Activated CD4-positive, alpha-beta T cell treated with anti-CD3 and anti-CD28 coated beads, Interleukin-2, Interleukin-6, amounts not matched to agents 100 ng/mL and 50 ng/mL, durations not matched to agents 16 hours and 8 hours (primary cell): Measurements from ENCODE around the gene IL1RAPL1.

Source experiments
- DNase-seq: peaks from one replicate; pipeline ENCODE4 v3.0.0-alpha.2; 2020

The IL1RAPL1 gene

GRCh38 chrX:29665532-29665931 lies 1078.3 kb downstream of the IL1RAPL1 start:
- DNase-seq, result no peak

DNA sequence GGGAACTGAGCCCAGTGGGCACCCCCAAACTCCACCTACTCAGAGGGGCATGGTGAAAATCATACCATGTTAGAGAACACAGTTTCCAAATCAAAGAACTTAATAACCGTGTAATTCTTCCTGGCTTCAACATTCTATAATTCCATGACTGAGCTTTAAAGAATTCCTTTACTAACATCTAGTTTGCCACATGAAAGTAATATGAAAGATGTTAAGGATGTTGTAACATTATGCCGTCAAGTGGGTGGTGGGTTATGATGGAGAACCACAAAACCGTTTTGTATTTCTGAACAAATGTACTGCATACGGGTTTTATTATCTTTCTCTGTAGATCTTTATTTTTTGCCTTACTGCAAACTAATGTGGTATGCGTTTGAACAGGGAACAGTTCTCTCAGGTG lies 1079.1 kb downstream of the IL1RAPL1 start:
- DNase-seq, result no peak

DNA sequence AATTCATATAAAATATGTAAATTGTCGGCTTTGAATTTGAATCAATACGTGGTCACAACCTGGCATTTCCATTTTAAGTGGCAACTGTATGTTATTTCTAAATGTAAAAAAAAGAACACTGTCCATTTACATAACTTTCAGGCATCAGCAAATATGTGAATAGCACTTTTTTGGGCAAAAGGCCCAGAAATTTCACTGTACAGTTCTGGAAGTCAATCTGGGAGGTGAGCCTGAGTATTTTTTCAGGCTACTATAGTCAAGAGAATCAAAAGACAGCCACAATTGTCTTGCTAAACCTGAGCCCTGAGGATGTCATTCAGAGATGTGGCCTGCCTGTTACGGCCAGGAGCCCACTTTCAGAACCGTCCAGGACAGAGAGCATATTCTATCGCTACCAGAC lies 1084.2 kb downstream of the IL1RAPL1 start:
- no peak for DNase-seq

GRCh38 chrX:29687687-29688086 lies 1100.4 kb downstream of the IL1RAPL1 start:
- no peak for DNase-seq

GRCh38 chrX:29690061-29690460 lies 1102.8 kb downstream of the IL1RAPL1 start:
- no peak for DNase-seq

- no peak for DNase-seq
Measured at GRCh38 chrX:29691044-29691443, 1103.8 kb downstream of the IL1RAPL1 start.

GRCh38 chrX:29693912-29694311 lies 1106.7 kb downstream of the IL1RAPL1 start:
- no peak for DNase-seq

DNA sequence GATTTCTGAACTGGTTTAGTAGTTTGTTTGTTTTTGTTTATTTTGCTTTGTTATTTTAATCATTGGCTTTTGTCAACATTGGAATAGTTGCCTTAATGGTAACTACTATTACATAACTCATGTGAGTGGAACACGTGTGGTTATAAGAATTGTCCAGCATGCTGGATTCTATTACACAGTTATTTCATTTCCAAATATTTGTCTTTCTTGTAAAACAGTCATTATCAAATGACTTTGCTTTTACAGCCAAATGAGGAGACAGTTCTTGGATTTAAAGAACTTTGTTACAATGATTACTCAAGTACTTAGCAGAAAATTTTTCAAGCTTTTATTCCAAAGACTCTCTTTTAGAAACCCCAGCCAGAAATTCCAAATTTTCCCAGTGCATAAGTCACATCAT lies 1112.0 kb downstream of the IL1RAPL1 start:
- DNase-seq, result no peak

DNA sequence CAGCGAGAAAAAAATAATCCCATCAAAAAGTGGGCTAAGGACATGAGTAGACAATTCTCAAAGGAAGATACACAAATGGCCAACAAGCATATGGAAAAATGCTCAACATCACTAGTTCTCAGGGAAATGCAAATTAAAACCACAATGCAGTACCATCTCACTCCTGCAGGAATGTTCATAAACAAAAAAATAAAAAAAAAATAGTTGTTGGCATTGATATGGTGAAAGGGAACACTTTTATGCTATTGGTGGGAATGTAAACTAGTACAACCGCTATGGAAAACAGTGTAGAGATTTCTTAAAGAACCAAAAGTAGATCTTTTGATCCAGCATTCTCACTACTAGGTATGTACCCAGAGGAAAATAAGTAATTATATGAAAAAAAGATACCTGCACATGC lies 1119.8 kb downstream of the IL1RAPL1 start:
- no peak for DNase-seq

- DNase-seq, result no peak
Measured at GRCh38 chrX:29721152-29721551, 1133.9 kb downstream of the IL1RAPL1 start.

DNA sequence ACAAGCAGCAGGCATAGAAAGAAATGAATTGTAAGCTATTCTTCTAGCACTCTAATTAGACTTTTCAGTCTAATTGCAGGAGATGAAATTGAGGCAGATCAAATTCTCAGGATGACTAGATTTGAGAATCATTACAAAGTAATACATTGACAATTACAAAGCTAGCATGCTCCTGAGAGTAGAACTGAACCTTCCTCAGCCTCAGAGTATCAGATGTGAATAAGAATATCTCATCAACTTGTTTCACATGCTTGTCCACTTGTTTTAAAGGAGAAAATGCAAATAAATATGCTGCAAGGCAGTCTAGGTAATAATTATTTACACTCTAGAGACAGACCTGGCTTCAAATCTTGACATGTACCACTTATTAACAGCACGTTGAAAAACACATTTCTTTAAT lies 1137.1 kb downstream of the IL1RAPL1 start:
- no peak for DNase-seq

DNA sequence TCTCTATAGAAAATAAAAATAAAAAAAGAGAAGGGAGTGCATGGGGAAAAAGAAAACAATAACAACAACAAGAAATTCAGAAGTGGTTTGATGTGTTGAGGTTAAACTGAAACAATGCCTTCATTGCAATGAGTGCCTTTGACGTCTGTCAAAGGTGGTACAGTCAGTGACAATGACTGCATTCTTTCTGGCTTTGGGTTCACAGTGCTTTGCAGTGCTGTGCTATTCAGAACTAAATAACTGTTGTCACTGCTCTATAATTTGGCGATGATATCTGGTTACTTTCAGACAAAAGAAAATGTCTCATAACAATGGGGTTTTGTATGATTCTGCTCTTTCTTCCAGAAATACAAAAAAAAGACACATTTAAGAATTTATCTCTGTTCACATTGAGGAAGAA lies 1139.6 kb downstream of the IL1RAPL1 start:
- no peak for DNase-seq

GRCh38 chrX:29728639-29729038 lies 1141.4 kb downstream of the IL1RAPL1 start:
- DNase-seq, result no peak

DNA sequence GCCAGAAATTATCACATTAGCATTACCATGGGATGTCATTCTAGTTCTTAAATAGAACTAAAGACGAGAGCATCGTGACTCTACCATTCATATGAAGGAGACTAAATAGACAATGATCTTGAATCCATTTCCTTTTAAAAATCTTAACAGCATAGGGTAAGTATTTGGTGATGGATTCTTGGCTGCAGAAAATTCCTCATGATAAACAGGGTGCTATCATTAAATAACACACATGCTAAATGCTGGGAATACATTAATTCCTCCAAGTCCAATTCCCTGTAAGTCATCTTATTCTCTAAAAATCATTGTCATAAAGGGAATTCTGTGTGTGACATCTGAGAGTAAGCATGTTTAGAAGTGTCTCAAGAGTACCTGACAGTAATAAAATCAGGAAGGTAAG lies 1157.7 kb downstream of the IL1RAPL1 start:
- DNase-seq, result no peak

DNA sequence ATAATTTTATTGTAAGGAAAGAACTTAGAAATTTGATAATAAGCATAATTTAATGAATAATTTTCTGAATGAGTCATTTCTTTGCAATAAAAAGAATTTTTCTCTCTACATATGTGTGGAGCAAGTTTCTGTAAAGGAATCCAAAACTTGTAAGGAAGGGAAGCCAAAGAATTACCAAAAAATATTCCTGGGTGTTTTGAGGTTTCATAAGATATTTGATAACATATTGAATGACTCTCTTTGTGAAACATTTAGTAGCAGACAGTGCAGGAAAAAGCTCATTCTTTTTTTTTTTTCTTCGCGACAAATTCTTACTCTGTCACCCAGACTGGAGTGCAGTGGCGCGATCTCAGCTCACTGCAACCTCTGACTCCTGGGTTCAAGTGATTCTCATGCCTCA lies 1159.1 kb downstream of the IL1RAPL1 start:
- no peak for DNase-seq

DNA sequence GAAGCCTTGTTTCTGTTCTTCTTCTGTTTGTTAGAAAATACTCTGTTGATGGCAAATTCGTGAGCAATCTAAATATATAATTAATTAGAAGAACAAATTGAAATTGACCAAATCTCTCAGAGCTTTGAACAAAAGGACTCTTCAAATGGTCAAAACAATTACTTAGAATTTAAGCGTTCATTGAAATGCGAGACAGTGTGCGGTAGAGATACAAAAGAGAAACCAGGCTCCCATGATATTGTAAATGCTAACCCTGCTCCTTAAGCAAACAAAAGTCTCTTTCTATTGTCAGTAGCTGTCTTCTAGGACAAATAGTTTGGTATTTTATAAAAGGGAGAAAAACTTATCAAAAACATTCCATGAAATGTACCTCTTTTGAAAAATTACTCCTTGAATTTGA lies 1174.8 kb downstream of the IL1RAPL1 start:
- no peak for DNase-seq

DNA sequence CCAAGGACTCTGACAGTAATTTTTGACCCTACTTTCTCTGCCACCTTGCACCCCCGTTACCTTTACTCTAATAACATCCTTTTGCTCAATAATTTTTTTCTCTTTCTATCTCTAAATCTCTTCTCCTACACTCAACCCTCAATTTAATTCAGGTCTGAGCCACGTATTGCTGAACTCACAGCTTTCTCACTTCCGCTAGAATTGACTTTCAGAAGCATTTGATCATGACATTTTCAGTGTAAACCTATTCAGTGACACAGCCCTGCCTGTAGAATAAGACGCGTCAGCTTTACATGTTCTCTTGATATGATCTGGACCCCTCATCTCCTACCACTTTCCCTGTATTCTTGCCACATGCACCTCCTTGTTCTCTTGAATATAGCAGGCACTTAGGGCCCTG lies 1188.6 kb downstream of the IL1RAPL1 start:
- DNase-seq, result no peak

- no peak for DNase-seq
Measured at GRCh38 chrX:29787656-29788055, 1200.4 kb downstream of the IL1RAPL1 start.

DNA sequence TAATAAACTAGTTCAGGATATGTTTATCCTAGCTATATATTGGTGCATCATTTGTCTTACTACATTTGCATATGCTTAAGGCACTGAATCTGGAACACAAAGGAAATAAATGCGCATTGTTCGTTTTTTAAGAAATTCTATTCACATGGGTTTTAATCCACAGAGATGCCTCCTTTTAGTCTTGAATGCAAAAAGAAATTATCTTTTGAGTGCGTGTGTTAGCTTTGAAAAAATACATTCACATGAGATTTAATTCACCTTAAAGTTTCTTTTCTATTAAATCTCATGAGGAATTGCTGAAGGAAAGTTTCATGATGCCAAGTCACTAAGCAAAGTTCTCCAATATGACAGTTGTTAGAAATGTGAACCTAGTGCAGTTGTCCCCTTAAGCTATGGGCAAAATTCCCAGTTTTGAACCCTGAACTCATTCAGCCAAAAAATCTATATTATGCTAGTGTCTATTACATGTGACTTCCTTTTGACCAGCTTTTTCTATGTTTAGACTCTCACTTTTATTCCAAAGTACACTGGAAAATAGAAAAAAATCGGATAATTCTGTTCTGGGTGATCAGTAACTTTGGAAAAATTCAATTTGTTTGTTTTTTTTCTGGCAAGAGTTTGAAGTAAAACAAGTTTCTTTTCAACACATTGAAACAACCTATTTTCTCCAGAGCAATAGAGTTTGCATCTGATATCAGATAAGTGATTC lies 1201.9 kb downstream of the IL1RAPL1 start:
- no peak for DNase-seq

GRCh38 chrX:29792335-29792734 lies 1205.1 kb downstream of the IL1RAPL1 start:
- no peak for DNase-seq

- DNase-seq, result no peak
Measured at GRCh38 chrX:29797156-29797555, 1209.9 kb downstream of the IL1RAPL1 start.

DNA sequence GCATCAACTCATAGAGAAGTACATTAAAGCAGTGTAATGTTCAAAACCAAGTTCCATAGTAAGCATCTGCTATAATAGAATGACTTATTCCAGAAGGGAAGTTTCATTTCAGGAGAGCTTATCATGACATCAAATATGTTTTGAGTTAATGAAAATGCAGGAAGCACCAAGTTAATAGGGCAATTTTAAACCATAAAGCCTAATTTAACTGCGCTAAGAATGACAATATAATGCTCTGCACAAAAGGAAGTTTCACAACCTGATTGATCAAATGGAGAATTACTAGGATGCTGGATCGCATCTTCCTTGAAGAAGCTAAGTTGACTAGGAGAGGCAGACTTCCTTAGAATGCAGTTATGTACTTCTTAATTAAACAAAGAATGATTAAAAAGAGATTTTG lies 1211.2 kb downstream of the IL1RAPL1 start:
- DNase-seq, result no peak

DNA sequence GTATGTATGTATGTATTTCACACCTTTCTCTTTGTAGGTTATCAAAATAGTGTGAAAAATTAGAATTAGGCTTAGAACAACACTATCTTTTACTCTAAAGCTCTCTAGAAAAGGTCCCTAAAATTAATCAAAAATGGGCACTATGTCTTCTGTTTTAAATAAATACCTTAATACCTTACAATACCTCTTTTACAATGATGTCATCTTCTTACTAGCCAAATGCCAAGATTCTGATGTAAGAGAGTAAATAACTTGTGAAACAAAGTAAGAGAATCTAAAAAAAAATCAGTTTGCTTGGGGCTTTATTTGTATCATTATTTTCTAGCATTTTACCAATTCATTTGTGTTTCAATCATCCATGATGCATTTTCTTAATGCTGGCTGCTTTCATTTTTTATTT lies 1225.9 kb downstream of the IL1RAPL1 start:
- DNase-seq, result no peak

- no peak for DNase-seq
Measured at GRCh38 chrX:29824176-29824906, 1237.1 kb downstream of the IL1RAPL1 start.

GRCh38 chrX:29826742-29827141 lies 1239.5 kb downstream of the IL1RAPL1 start:
- DNase-seq, result no peak
